Activated CD8-positive, alpha-beta memory T cell treated with anti-CD3 and anti-CD28 coated beads, Interleukin-2, amount 50 U/mL, for 1 hour (primary cell): ENCODE results near the gene AMN.

Source experiments
- DNase-seq: peaks from one replicate; pipeline ENCODE4 v3.0.0-alpha.2; 2020; ENCODE audit errors: extremely low read depth

AMN gene

DNA sequence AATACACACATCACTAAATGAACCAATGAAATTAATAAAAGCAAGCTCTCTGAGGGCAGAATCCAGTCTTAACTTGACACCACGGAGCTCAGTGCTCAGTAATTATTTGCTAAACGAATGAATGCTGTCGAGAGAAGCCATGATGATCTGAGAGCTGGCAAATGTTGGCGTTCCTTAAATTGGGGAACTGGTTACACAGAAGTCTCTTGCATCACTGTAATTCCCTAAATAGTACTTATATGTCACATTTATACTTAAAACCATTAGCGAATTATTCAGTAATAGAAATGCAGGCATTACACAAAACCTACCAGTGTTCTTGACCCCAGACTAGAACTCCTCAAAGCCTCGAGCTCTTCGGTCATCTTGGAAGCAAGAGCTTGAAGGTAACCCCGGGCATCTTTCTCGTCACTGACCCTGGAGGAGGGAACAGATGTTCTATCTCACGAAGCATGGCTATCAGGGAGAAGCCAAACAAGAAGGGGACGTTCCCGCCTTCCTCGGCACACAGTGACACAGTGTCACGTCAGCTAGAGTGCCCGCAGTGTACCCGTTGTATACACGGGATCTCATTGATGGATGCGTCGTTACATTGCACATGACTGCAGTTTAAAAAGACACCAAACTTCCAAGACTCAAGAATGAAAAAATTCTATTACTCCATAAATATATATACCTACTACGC lies 43.6 kb downstream of the AMN start:
- no peak for DNase-seq

DNA sequence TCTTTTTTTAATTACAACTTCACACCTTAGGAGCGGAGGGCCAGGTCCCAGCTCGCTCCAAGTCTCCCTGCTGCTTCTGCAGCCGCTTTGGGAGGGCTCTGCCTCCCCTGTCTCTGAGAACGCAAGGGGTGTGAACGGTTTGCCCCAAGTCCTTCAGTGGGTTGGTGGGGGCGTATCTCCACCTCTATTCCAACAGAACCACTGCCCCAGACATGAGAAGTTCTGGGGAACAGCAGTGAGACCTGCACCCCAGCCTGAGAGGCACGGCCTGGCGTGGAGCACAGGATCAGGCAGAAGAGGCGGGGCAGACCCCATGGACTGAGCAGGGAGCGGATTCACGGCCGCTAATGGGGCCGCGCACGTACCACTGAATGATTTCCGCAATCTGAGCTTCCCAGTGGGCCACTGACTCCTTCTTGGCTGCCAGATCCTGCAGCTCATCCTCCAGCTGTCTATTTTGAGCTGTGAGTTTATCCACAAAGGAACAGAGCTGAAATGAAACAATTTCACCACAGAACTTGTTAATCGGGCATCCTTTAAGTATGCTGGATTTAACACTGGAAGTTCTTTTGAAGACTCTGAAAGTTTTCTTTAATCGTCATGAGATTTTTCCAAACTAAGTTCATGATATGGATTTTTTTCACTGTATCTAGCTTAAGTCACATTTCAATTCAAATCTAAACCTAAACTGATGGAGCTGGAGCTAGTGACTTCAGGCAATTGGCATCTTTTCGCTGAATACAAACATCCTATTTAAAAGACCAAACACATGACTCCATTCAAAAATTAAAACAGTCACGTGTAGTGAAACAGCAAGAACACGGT lies 44.4 kb downstream of the AMN start:
- DNase-seq, result no peak

DNA sequence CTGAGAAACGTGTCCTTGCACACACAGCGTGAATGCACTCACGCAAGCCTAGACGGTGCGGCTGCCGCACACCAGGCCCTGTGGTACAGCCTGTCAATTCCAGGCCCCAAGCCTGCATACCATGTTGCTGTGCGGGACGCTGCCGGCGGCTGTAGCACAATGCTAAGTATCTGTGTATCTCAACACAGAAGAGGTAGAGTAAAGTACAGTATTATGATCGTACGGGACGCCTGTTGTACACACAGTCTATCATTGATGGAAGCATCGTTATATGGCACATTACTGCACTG lies 45.0 kb downstream of the AMN start:
- no peak for DNase-seq

DNA sequence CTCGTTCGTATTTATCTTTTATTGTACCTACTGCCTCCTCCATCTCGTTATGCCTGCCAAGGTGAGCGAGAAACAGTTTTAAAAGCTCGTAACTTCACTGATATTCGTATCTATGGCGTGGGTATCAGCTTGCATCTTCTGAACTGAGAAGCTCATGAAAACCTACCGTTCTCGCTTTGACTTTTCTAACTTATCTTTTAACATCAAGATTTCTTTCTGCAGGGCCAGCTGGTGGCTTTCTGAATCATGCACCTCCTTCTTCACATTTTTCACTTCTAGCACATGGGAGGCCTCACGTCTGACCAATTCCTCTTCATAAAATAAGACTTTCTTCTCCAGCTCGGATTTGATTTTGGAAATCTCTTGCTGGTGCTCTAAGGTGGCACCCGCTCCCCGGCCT lies 45.8 kb downstream of the AMN start:
- no peak for DNase-seq

DNA sequence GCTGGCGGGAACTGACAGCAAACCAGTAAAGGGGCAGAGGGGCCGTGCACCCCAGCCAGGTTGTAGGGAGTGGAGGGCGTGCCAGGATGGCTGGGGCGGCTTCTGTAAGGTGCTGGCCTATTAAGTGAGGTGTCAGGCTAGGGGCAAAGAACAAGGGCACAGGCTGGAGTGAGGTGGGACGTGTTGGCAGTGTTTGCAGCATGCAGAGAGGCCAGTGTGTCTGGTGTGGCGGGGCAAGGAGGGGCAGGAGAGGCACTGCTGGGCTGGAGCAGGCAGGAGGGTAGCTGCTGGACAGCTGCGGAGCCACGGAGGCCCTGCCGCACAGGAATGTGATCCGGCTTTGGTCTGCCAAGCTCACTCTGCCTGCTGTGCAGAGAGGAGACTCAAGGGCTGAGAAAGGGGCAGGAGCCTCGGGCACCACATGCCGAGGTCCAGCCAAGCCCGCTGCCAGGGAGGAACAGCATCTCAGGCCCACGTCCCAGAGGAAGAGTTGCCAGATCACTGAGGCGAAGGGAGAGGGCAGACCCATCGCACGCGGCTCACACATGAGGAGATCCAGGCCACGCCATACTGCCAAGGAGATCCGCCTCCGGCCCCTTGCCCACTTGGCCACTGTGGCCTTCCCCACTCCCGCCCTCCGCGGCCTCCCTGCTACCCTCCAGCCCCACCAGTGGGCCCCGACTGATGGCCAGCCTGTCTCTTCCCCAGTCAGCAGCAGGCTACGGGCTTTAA lies 46.8 kb downstream of the AMN start:
- no peak for DNase-seq

DNA sequence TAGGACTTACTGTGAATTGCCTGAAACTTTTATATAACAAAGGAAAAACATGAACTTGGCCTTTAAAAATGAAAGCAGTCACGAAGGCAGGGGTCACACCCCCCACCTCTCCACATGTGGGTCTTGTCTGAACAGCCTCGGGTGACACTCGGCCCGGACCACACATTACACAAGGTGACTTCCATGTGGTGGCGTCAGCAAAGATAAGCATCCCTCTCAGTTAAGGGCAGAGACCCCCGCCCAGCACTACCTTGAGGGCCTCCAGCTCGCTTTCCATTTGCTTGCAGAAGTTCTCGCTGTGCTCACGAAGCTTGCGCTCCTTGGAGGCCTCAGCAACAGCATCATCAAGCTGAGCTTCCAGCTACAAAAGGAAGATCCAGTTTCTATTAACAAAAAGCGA lies 47.4 kb downstream of the AMN start:
- DNase-seq, result no peak

DNA sequence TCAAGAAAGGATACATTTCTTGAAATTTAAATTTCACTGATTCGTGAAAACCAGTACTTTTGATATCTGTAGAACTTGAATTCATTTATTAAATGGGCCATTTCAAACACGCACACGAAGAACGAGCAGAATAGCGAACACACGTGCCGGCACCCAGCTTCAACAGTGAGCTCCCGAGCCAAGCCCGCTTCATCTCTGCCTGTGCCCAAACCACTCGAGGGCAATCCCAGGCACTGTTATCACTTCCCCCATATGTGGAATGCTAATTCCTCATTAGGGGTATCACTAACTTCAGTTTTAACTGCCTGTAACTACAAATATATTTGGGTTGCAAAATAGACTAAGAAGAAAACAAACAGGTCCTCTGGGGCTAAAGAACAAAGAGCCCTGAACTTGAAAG lies 48.0 kb downstream of the AMN start:
- DNase-seq, result no peak

DNA sequence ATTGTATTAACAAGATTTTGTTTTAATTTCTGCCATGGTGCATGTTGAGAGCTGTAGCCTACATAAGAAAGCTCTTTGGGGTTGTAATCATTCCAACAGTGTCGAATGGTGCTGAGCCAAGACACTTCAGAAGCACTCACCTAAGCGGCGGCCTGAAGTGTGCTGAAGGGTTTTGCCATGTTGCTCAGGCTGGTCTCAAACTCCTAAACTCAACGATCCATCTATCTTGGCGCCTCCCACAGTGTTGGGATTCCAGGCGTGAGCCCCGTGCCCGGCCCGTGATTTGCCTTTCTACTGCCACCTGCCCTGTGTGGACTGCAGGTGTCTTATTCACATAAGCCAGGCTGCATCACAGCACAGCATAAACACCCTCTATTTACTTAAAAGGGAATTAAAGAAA lies 48.9 kb downstream of the AMN start:
- DNase-seq, result no peak

DNA sequence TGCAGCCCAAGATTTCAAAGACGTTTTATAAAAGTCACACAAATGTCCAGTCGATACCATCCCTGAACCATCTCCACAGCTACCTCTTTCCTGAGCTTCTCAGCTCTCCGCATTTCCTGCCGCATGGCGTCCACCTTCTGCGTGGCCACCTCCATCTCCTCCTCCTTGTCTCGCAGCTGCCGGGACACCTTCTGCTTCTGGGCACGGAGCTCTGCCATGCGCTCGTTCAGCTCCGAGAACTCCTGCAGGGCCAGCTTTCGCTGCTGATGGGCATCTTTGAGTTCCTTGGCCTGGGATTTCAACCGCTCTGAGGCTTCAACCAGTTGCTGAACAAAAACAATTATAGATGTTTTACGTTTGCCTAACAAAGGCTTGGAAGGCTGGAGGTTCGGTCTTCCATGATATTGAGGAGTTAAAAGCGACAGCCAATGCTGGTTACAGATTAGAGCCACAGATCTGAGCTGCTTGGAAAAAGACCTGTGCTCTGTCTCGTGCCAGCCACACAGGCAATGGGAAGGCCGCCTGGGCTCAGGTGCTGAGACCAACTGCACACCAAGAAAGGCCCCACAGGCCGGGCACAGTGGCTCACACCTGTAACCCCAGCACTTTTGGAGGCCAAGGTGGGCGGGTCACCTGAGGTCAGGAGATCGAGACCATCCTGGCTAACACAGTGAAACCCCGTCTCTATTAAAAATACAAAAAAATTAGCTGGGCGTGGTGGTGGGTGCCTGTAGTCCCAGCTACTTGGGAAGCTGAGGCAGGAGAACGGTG lies 49.6 kb downstream of the AMN start:
- no peak for DNase-seq

DNA sequence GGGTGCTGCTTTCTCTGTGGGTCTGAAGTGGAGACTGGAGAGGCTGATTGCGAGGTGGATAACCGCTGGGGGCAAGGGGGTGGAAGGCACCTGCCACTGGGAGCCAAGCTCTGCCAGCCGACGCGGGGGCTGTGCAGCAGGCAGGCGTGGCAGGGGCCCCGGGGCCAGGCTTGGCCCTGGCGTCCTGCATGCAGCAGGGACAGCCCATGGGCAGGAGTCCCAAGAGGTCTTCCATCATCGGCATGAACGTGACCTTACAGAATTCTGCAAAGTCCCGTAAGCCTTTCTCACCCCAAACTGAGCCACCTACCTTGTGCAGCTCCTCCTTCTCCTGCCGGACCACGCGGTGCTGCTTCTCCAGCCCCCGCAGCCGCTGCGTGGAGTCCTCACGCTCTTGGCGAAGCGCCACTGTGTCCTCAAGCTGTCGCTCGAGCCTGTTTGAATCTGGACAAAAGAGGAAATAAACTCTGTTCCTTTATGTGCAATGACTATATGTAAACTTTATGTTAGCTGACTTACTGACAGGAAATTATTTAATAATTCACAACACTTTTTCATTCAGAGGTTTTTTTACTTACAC lies 51.3 kb downstream of the AMN start:
- DNase-seq, result no peak

DNA sequence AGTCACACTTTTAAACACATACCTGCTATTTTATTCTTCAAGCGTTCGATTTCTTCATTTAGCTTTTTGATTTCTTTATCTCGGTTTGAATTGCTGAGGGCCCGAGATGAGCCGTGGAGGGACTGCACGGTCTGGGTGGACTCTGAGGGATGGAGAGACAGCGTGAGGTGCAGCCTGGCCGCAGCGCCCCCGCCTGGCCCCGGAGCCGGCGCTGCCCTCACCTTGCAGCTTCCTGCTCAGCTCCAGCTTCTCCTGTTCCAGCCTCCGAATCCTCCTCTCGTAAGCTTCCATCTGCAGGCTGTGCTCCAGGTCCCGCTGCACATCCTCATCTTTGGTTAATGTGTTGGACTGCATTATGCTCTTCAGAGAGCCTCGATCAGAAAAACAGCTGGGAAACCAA lies 53.2 kb downstream of the AMN start:
- DNase-seq, result no peak

DNA sequence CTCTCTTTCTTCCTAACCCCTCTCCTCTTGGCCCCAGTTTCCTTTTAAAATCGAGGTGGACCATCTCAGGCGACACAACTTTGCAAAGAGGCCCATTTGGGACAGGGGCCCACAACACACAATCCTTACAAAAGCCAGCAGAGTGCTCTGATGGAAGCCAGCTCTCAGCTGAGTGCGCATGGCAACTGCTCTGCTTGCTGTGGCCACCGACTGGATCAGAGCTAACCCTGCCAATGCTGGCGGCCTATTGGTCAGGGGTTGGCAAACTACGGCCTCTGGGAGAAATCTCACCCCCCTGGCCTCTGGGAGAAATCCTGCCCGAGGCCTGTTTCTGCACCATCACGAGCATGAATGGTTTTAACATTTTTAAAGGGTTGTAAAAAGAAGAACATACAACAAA lies 55.0 kb downstream of the AMN start:
- DNase-seq, result no peak

DNA sequence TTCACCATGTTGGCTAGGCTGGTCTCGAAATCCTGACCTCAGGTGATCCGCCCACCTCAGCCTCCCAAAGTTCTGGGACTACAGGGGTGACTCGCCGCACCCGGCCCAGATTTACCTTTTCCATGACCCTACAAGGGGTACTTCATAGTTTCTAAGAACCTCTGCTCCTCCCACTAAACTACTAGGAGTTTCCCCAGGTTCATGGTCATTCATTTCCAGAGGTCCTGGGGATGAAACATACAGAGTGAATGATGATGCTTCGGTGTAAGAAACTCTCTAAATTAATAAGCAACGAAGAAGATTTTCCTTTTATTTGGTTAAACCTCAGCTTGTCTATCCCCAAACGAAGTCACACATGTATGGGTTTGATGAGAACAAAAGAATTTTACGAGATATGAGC lies 56.9 kb downstream of the AMN start:
- no peak for DNase-seq

DNA sequence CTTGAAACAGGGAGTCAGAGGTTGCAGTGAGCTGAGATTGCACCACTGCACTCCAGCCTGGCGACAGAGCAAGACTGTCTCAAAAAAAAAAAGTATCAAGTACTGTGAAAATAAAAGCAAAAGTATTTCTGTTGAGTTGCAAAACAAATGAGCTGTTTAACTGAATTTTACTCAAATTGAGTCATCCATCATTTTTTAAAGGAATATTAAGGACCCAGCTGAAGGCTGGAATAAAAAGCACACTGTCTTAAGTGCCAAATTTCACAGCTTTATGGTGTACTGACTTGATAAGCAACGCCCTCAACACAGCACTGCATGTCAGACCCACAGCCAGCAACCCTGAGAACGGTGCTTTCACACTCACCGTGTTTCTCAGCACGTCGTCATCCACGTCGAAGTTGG lies 57.9 kb downstream of the AMN start:
- DNase-seq, result no peak
